SU-DHL-6 (cell line): Measurements from ENCODE around the gene VWA7.

Experiments
- CTCF ChIP-seq: fragments of 200-600 bp; sonication (generic); IDR thresholded peaks from one replicate; pipeline ENCODE4 v1.5.1; 2017; ENCODE audit warnings: antibody characterized with exemption, mild to moderate bottlenecking, low read length, moderate library complexity; ENCODE audit not compliant: insufficient read depth, poor library complexity, severe bottlenecking
- EZH2phosphoT487 ChIP-seq: fragments of 200-600 bp; sonication (generic), shearing (Covaris generic); conservative IDR thresholded peaks from 2 replicates; pipeline ENCODE4 v1.6.1; 2018; ENCODE audit warnings: mild to moderate bottlenecking, antibody characterized with exemption, low read length, moderate library complexity, mixed read lengths

GRCh38 chr6:31813465-31813849 is 36.3 kb upstream of the VWA7 start:
- TF ChIP-seq CTCF (no peak), EZH2phosphoT487 (no peak)
